Activated CD8-positive, alpha-beta memory T cell treated with anti-CD3 and anti-CD28 coated beads for 48 hours (primary cell): ENCODE data around the gene RASGRF1.

Experiments
- DNase-seq, 3 experiments: peaks; one replicate each; pipeline ENCODE4 v3.0.0-alpha.2; 2020; ENCODE audit warnings: low read depth in 2 of 3, low spot score in 2 of 3

RASGRF1 gene

GRCh38 chr15:78989701-78990240 lies 100.8 kb downstream of the RASGRF1 start:
- DNase-seq, result no peak

GRCh38 chr15:78988361-78988911 lies 102.1 kb downstream of the RASGRF1 start:
- no peak for DNase-seq

- DNase-seq, result no peak
These were observed 102.8 kb downstream of the RASGRF1 start for GRCh38 chr15:78987556-78988360.

- DNase-seq, result no peak
These were observed 104.6 kb downstream of the RASGRF1 start for GRCh38 chr15:78985859-78986475.

- no peak for DNase-seq
These were observed 106.5 kb downstream of the RASGRF1 start for GRCh38 chr15:78984041-78984440.

- no peak for DNase-seq
These were observed 107.2 kb downstream of the RASGRF1 start for GRCh38 chr15:78983146-78983918.

GRCh38 chr15:78982736-78983135 lies 107.8 kb downstream of the RASGRF1 start:
- no peak for DNase-seq

- no peak for DNase-seq
These were observed 108.9 kb downstream of the RASGRF1 start for GRCh38 chr15:78981532-78982313.

GRCh38 chr15:78979456-78980320 lies 110.9 kb downstream of the RASGRF1 start:
- no peak for DNase-seq

GRCh38 chr15:78978601-78979179 lies 111.9 kb downstream of the RASGRF1 start:
- no peak for DNase-seq

GRCh38 chr15:78977591-78978347 lies 112.8 kb downstream of the RASGRF1 start:
- DNase-seq, result no peak

- no peak for DNase-seq
These were observed 113.4 kb downstream of the RASGRF1 start for GRCh38 chr15:78977091-78977571.

- DNase-seq, result no peak
These were observed 113.9 kb downstream of the RASGRF1 start for GRCh38 chr15:78976691-78977090.

- DNase-seq, result no peak
These were observed 116.2 kb downstream of the RASGRF1 start for GRCh38 chr15:78974272-78974918.

- no peak for DNase-seq
These were observed 120.8 kb downstream of the RASGRF1 start for GRCh38 chr15:78969687-78970349.

- DNase-seq, result no peak
These were observed 121.9 kb downstream of the RASGRF1 start for GRCh38 chr15:78968539-78969271.

- no peak for DNase-seq
These were observed 122.5 kb downstream of the RASGRF1 start for GRCh38 chr15:78968114-78968513.
